GM20000 (cell line): ENCODE measurements around the gene KHDC3L.

ENCODE experiments used
- DNase-seq: peaks from one replicate; pipeline ENCODE4 v3.0.0; 2012; ENCODE audit warnings: low spot score
- CTCF ChIP-seq: IDR thresholded peaks from 2 replicates; pipeline ENCODE4 v1.5.1; 2012; ENCODE audit warnings: mild to moderate bottlenecking, control low read depth; ENCODE audit errors: extremely low read depth, missing control alignments

Gene KHDC3L

GRCh38 chr6:73340048-73340447 lies 22.4 kb upstream of the KHDC3L start:
- no peak for DNase-seq
- TF ChIP-seq CTCF, result no peak

GRCh38 chr6:73341335-73341734 lies 21.1 kb upstream of the KHDC3L start:
- TF ChIP-seq CTCF, result no peak
- no peak for DNase-seq

DNA sequence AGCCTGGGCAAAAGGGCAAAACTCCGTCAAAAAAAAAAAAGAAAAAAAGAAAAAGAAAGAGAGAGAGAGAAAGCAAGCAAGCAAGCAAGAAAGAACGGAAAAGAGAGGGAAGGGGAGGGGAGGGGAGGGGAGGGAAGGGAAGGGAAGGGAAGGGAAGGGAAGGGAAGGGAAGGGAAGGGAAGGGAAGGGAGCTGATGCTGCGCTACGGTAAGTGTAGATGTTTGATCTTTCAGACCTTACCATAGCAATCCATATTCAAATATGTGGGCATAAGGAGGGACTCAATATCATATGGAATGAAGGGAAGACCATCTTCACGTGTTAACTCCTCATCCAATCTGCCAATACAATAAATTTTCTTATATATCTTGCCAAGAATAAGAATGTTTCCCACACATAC lies 20.3 kb upstream of the KHDC3L start:
- no peak for TF ChIP-seq CTCF
- no peak for DNase-seq

- DNase-seq, result no peak
- TF ChIP-seq CTCF, result no peak
Observed at GRCh38 chr6:73343164-73343563, 19.3 kb upstream of the KHDC3L start.

DNA sequence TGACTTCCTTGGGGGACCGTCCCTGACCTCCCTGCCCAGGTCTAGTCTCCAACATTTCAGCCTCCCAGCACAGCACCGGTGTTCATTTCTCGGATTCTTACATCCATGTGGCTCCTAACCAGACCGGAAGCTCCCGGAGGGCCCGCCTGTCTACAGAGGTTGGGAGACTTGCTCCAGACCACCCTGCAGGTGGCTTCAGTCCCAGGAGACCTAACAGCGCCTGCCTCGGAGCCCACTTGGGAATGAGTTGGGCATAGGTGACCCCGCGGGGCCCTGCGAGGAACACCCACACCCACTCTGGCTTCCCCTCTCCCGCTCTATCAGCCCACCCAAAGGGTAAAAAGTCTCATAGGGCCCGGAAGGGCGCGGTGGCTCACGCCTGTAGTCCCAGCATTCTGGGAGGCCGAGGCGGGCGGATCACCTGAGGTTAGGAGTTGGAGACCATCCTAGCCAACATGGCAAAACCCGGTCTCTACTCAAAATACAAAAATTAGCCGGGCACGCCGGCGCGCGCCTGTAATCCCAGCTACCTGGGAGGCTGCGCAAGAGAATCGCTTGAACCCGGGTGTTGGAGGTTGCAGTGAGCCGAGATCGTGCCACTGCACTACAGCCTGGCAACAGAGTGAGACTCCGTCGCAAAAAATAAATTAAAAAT lies 13.8 kb upstream of the KHDC3L start:
- no peak for TF ChIP-seq CTCF
- DNase-seq, result no peak

DNA sequence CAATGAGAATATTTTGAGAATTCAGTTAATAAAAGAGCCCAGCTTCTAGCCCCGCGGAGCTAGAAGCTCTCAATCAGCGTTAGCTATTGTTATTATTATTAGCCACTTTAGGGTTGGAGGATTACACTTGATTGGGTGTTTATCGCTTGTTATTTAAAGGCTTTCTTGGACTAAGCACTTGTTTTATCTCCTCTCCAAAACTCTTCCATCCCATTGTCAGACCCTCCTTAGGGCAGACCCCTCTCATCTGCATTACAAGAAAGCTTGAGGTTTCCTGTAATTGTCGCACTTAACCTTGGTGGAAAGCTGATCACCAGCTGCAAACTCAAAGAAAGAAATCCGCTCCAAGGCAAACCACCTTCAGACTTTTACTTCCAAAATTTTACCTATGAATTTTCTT lies 13.1 kb upstream of the KHDC3L start:
- TF ChIP-seq CTCF, result no peak
- DNase-seq, result no peak

GRCh38 chr6:73353636-73354593 lies 8.5 kb upstream of the KHDC3L start, which contains the start of gene DPPA5:
DPPA5 (minus strand) TSS chr6:73354276; CDS start chr6:73354225, 51 bp downstream.
- DNase-seq, result no peak
- TF ChIP-seq CTCF, result no peak
